Glutamatergic neuron (in vitro differentiated cells): ENCODE results near the gene NFIC. TPM values are rescaled to one million over a fixed set of nuclear protein-coding genes. Genes with fewer than 3 reads are reported as not detected.
"Not testable (repeated sequence)": the region's sequence is repeated elsewhere in the genome, so short reads cannot be mapped to it uniquely, and the experiment has no call there.

Experiments used
- DNase-seq: peaks from one replicate; pipeline ENCODE4 v3.0.0; 2022
- H3K27ac Mint-ChIP-seq: one replicate; pipeline ENCODE4 v1.8.0; 2020; ENCODE audit warnings: mild to moderate bottlenecking, mixed read lengths, inconsistent platforms; ENCODE audit not compliant: unreplicated experiment
- H3K27me3 Mint-ChIP-seq: one replicate; pipeline ENCODE4 v1.8.0; 2020; ENCODE audit warnings: mild to moderate bottlenecking, moderate library complexity, mixed read lengths, inconsistent platforms; ENCODE audit not compliant: unreplicated experiment
- H3K36me3 Mint-ChIP-seq: one replicate; pipeline ENCODE4 v1.8.0; 2020; ENCODE audit warnings: mild to moderate bottlenecking, mixed read lengths, inconsistent platforms; ENCODE audit not compliant: unreplicated experiment
- H3K4me1 Mint-ChIP-seq: one replicate; pipeline ENCODE4 v1.8.0; 2020; ENCODE audit warnings: mild to moderate bottlenecking, low read depth, mixed read lengths, inconsistent platforms; ENCODE audit not compliant: unreplicated experiment
- H3K4me3 Mint-ChIP-seq: one replicate; pipeline ENCODE4 v1.8.0; 2020; ENCODE audit warnings: mild to moderate bottlenecking, mixed read lengths, inconsistent platforms; ENCODE audit not compliant: unreplicated experiment
- H3K9me3 Mint-ChIP-seq: one replicate; pipeline ENCODE4 v1.8.0; 2020; ENCODE audit warnings: mild to moderate bottlenecking, moderate library complexity, mixed read lengths, inconsistent platforms; ENCODE audit not compliant: unreplicated experiment
- total RNA-seq: library from RNA; stranded (reverse); fragmentation: NEBNext Ultra II Directional; extraction: Animal tissue kit (Norgen Biotek cat#: 25700); gene quantifications from one replicate; pipeline ENCODE4 v1.2.1, GENCODE V29; 2021; ENCODE audit not compliant: unreplicated experiment
- TF ChIP-seq, protein P1 (sequence below): fragments of 200-600 bp; sonication (generic); IDR thresholded peaks from one replicate; pipeline ENCODE4 v1.5.0; 2021; ENCODE audit not compliant: partially characterized antibody, unreplicated experiment

NFIC gene
- total RNA-seq, 1 donor from 2014 or later: 2.0 TPM

DNA sequence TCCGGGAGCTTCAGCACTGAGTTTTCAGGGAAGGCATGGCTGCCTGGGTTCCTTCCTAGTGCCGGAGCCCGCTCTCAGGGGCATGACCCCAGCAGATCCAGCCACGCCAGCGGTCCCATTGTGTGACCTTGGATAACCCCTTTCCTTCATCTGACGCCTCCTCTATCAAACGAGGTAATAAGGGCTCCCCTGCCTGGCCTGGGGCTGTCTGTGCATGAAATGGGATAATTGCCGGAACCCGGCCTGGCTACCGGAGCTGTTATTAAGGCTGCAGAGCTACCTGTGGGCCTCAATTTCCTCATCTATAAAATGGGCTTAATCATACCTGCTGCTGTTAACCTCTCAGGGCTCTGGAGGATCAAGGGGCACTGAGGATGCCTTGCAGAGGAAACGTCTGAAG lies 18.3 kb upstream of the NFIC start:
- no peak overlapping the region for H3K27ac Mint-ChIP-seq
- DNase-seq: no peak
- H3K27me3 Mint-ChIP-seq: peaks cover 18% of the 10 kb centered on the region

DNA sequence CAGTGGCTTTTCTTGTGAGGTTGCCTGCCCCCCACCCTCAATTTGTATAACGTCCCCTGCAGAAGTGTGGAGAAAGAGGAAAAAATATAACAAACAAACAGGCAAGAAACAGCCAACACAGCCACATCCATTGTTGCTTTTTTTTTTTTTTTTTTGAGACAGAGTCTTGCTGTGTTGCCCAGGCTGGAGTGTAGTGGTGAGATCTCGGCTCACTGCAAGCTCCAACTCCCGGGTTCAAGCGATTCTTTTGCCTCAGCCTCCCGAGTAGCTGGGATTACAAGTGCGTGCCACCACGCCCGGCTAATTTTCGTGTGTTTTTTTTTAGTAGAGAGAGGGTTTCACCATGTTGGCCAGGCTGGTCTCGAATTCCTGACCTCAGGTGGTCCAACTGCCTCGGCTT lies 17.9 kb upstream of the NFIC start:
- not testable (repeated sequence) for H3K36me3 Mint-ChIP-seq, H3K9me3 Mint-ChIP-seq, DNase-seq, H3K4me3 Mint-ChIP-seq, H3K27ac Mint-ChIP-seq, H3K4me1 Mint-ChIP-seq
- peaks cover 19% of the 10 kb centered on the region for H3K27me3 Mint-ChIP-seq

More for the DNA sequence above, 18.3 kb upstream of the NFIC start:
- Mint-ChIP-seq H3K4me1 (no peaks in the 10 kb centered on the region), H3K4me3 (no peak overlapping the region), H3K36me3 (no peaks in the 10 kb centered on the region), H3K9me3 (peaks cover 3% of the 10 kb centered on the region)
- TF ChIP-seq, protein P1, sequence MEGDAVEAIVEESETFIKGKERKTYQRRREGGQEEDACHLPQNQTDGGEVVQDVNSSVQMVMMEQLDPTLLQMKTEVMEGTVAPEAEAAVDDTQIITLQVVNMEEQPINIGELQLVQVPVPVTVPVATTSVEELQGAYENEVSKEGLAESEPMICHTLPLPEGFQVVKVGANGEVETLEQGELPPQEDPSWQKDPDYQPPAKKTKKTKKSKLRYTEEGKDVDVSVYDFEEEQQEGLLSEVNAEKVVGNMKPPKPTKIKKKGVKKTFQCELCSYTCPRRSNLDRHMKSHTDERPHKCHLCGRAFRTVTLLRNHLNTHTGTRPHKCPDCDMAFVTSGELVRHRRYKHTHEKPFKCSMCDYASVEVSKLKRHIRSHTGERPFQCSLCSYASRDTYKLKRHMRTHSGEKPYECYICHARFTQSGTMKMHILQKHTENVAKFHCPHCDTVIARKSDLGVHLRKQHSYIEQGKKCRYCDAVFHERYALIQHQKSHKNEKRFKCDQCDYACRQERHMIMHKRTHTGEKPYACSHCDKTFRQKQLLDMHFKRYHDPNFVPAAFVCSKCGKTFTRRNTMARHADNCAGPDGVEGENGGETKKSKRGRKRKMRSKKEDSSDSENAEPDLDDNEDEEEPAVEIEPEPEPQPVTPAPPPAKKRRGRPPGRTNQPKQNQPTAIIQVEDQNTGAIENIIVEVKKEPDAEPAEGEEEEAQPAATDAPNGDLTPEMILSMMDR: no peak

DNA sequence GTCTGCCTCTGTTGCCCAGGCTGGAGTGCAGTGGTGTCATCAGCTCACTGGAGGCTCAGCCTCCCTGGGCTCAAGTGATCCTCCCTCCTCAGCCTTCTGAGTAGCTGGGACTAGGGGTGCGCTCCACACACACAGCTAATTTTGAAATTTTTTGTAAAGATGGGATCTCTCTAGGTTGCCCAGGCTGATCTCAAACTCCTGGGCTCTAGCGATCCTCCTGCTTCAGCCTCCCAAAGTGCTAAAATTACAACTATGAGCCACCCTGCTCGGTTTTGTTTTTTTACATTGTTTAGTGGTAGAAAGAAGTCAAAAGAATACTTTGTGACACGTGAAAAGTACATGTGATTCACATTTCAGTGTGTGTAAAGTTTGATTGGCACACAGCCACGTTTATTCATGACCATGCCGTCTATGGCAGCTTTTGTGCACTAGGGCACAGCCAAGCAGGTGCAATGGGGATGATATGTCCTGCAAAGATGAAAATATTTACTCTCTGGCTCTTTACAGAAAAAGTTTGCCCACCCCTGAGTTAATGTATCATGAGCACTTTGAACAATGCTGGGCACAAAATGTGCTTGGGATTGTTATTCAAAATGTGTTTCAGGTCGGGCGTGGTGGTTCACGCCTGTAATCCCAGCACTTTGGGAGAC lies 16.2 kb upstream of the NFIC start:
- TF ChIP-seq, protein P1: no peak
- H3K4me1 Mint-ChIP-seq: no peaks in the 10 kb centered on the region
- no peak overlapping the region for H3K4me3 Mint-ChIP-seq
- no peak overlapping the region for H3K27ac Mint-ChIP-seq
- DNase-seq: no peak
- no peaks in the 10 kb centered on the region for H3K36me3 Mint-ChIP-seq
- H3K9me3 Mint-ChIP-seq: peaks cover 4% of the 10 kb centered on the region
- H3K27me3 Mint-ChIP-seq: peaks cover 22% of the 10 kb centered on the region

DNA sequence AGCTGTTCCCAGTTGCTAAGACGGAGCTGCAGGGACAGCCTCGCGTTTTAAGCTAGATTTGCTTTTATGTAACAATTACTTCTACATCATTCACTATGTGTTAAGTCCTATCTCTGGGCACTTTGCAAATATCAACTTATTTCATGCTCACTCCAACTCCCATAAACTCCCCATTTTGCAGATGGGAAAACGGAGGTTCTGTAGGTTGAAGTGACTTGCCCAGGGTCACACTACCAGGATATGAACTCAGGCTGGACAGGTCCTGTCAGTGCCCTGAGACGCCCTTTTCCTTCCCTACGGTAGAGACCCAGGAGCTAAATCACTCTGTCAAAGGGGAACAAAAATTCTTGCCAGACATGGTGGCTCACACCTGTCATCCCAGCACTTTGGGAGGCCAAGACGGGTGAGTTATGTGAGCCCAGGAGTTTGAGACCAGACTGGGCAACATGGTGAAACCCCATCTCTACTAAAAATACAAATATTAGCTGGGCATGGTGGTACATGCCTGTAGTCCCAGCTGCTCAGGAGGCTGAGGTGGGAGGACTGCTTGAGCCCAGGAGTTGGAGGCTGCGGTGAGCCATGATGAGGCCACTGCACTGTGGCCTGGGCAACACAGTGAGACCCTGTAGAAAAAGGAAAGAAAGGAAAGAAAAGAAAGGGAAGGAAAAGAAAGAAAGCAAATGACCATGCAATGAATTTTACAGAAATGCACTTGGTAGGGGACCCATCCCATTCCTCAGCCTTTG lies 14.5 kb upstream of the NFIC start:
- no peak for DNase-seq

DNA sequence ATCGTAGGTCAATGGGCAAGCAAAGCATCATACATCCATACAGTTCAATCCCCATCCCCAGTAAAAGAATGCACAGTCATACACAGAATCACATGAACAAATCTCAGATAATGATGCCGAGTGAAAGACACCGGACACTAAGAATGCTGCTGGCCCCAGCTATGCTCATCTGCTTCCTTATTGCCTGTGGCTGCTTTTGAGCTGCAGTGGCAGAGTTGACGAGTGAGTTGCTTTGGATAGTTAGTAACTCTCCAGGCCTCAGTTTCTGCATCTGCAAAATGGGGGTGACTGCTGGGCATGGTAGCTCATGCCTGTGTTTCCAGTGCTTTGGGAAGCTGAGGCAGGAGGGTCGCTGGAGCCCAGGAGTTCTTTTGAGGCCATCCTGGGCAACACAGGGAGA lies 12.9 kb upstream of the NFIC start:
- TF ChIP-seq, protein P1: no peak
- H3K4me1 Mint-ChIP-seq: peaks cover 2% of the 10 kb centered on the region
- H3K36me3 Mint-ChIP-seq: no peaks in the 10 kb centered on the region
- peaks cover 35% of the 10 kb centered on the region for H3K27me3 Mint-ChIP-seq
- H3K9me3 Mint-ChIP-seq: peaks cover 6% of the 10 kb centered on the region
- no peak overlapping the region for H3K4me3 Mint-ChIP-seq
- no peak for DNase-seq
- no peak overlapping the region for H3K27ac Mint-ChIP-seq

More for the DNA sequence above, 14.5 kb upstream of the NFIC start:
- no peak overlapping the region for H3K4me3 Mint-ChIP-seq
- TF ChIP-seq, protein P1: no peak
- H3K27ac Mint-ChIP-seq: no peak overlapping the region
- H3K9me3 Mint-ChIP-seq: peaks cover 4% of the 10 kb centered on the region
- H3K4me1 Mint-ChIP-seq: no peaks in the 10 kb centered on the region
- peaks cover 27% of the 10 kb centered on the region for H3K27me3 Mint-ChIP-seq
- H3K36me3 Mint-ChIP-seq: no peaks in the 10 kb centered on the region
